Suprapubic skin (tissue), 4 donors: ENCODE results near the gene NPTX1. TPM values are rescaled to one million over a fixed set of nuclear protein-coding genes. Genes with fewer than 3 reads are reported as not detected.

ENCODE experiments used
- DNase-seq, 2 donors: peaks; one replicate each; pipeline ENCODE4 v3.0.0-alpha.2; 2019; ENCODE audit warnings: low spot score in 2 of 2
- H3K27ac ChIP-seq: fragments of 200-600 bp; sonication (generic); one replicate; pipeline ENCODE4 v1.5.1; 2019
- H3K27me3 ChIP-seq: fragments of 200-600 bp; sonication (generic); one replicate; pipeline ENCODE4 v1.5.1; 2019
- H3K36me3 ChIP-seq: fragments of 200-600 bp; sonication (generic); one replicate; pipeline ENCODE4 v1.5.1; 2019
- H3K4me1 ChIP-seq: fragments of 200-600 bp; sonication (generic); one replicate; pipeline ENCODE4 v1.5.1; 2019
- H3K4me3 ChIP-seq: fragments of 200-600 bp; sonication (generic); one replicate; pipeline ENCODE4 v1.5.1; 2019; ENCODE audit warnings: mild to moderate bottlenecking
- H3K9me3 ChIP-seq: fragments of 200-600 bp; sonication (generic); one replicate; pipeline ENCODE4 v1.5.1; 2019
- CTCF ChIP-seq, 2 donors: fragments of 200-600 bp in 1 of 2; fragments of 450-650 bp in 1 of 2; sonication (generic) in 1 of 2; IDR thresholded peaks; one replicate each; pipeline ENCODE4 v1.5.1; 2016 to 2019; ENCODE audit warnings: antibody characterized with exemption in 2 of 2, mild to moderate bottlenecking in 1 of 2, moderate library complexity in 1 of 2
- EP300 ChIP-seq: sonication (generic); formaldehyde crosslinking; IDR thresholded peaks from one replicate; pipeline ENCODE4 v1.6.1; 2017; ENCODE audit warnings: antibody characterized with exemption
- POLR2A ChIP-seq, 2 donors: fragments of 450-650 bp; IDR thresholded peaks; one replicate each; pipeline ENCODE4 v1.6.1; 2017; ENCODE audit warnings: antibody characterized with exemption in 2 of 2, mild to moderate bottlenecking in 2 of 2, moderate library complexity in 2 of 2
- POLR2AphosphoS5 ChIP-seq, 3 donors: sonication (generic); formaldehyde crosslinking; IDR thresholded peaks; one replicate each; pipeline ENCODE4 v1.6.1; 2017; ENCODE audit warnings: antibody characterized with exemption in 3 of 3
- WGBS: methylation state at CpG from one replicate; pipeline ENCODE4 v1.1.5; 2018; 5-methylcytosine and 5-hydroxymethylcytosine counted together
- total RNA-seq, 4 donors: library from RNA; depleted of rRNA; stranded (reverse); fragments of >200 nt; gene quantifications; one replicate each; pipeline ENCODE4 v1.1.0, GENCODE V29; 2016

The NPTX1 gene
- total RNA-seq, 4 donors from 2014 or later: 0.72 to 4.2 (median 3.7) TPM

GRCh38 chr17:80457236-80457856 lies 19.1 kb downstream of the NPTX1 start:
- no peak for DNase-seq
- H3K4me1 ChIP-seq: peaks cover 32% of the 10 kb centered on the region
- no peak overlapping the region for H3K27ac ChIP-seq
- 72% methylated on average over 15 of the region's 15 CpGs for WGBS
- TF ChIP-seq EP300: no peak
- TF ChIP-seq CTCF (IDR thresholded peaks at IDR 0.05): no peak
- no peaks in the 10 kb centered on the region for H3K36me3 ChIP-seq
- no peaks in the 10 kb centered on the region for H3K9me3 ChIP-seq
- no peak overlapping the region for H3K4me3 ChIP-seq
- H3K27me3 ChIP-seq: peaks cover 4% of the 10 kb centered on the region

DNA sequence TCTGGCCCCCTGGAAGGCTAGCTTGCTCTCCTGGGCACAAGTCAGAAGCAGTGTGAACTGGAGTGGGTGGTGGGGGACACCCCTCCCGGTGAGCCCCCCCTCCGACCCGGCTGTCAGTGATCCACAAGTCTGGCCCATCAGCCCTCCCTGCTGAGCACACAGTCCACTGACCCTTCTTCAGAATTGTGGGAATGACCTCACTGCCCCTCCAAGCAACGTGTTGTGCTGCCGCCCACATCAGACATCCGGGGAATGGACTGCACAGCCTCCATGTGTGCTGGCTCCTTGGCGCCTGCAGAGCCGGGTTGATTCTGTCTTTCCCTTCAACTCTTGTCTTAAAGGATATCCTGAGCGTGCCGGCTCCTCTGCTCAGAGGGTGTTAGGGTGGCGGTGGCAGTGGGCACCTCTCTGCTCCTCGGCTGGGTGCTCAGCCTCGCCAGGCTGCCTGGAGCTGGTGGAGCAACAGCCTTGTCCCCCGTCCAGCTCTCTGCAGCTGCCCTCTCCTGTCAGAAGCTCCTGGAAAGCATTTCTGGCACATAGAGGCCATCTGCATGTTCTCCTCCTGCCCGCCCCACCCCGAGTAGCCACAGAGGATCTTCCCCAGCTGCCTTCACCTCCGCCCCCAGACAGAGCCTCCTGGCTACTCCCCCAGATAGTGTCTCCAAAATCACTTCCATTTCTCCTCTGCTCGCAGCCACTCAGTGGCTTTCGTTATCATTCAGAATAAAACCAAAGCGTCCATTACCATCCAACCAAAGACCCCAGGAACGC lies 19.8 kb downstream of the NPTX1 start:
- TF ChIP-seq POLR2A (IDR thresholded peaks at IDR 0.05) (no peak), EP300 (no peak), CTCF (IDR thresholded peaks at IDR 0.05) (no peak), POLR2AphosphoS5 (IDR thresholded peaks at IDR 0.05) (no peak)
- Histone ChIP-seq H3K27ac (no peak overlapping the region), H3K27me3 (no peaks in the 10 kb centered on the region), H3K9me3 (no peaks in the 10 kb centered on the region), H3K36me3 (no peaks in the 10 kb centered on the region), H3K4me1 (peaks cover 32% of the 10 kb centered on the region), H3K4me3 (peak overlapping the region; percentile 2)
- no peak for DNase-seq
- WGBS: 63% methylated on average over 14 of the region's 21 CpGs

- H3K4me3 ChIP-seq: peak overlapping the region; percentile 60
- WGBS: 26% methylated on average over 4 of the region's 4 CpGs
- H3K9me3 ChIP-seq: no peaks in the 10 kb centered on the region
- H3K27me3 ChIP-seq: no peaks in the 10 kb centered on the region
- TF ChIP-seq POLR2A (IDR thresholded peaks at IDR 0.05) (no peak), CTCF (IDR thresholded peaks at IDR 0.05) (no peak), POLR2AphosphoS5 (IDR thresholded peaks at IDR 0.05) (no peak), EP300 (no peak)
- H3K36me3 ChIP-seq: no peaks in the 10 kb centered on the region
- peaks cover 32% of the 10 kb centered on the region for H3K4me1 ChIP-seq
- DNase-seq: no peak
- no peak overlapping the region for H3K27ac ChIP-seq
Measured at GRCh38 chr17:80455784-80456183, 20.6 kb downstream of the NPTX1 start.

DNA sequence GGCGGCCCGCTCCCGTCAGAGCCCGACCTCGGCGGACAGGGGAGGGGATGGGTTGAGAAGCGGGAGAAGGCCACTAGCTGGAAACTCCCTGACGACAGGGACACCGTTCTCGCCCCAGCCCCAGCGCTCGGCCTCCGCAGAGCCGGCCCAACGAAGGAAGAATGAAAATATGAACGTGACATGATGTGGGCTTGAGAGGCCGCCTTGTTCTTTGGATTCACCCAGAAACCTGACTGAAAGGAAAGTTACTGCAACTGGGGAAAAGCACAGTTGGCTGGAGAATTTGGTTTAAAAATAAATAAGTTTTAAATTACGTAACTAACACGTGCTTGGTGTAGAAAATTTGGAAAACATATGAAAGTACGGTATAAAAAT lies 21.1 kb downstream of the NPTX1 start:
- WGBS: 2% methylated on average over 18 of the region's 20 CpGs
- H3K4me3 ChIP-seq: peak overlapping the region; percentile 60
- H3K27me3 ChIP-seq: no peaks in the 10 kb centered on the region
- no peaks in the 10 kb centered on the region for H3K36me3 ChIP-seq
- DNase-seq: peak in 1 of 2 donors; percentile 87
- H3K9me3 ChIP-seq: no peaks in the 10 kb centered on the region
- H3K27ac ChIP-seq: peak overlapping the region; percentile 90
- H3K4me1 ChIP-seq: peaks cover 32% of the 10 kb centered on the region
- no peak for TF ChIP-seq EP300
- TF ChIP-seq POLR2A (IDR thresholded peaks at IDR 0.05): no peak
- no peak for TF ChIP-seq CTCF (IDR thresholded peaks at IDR 0.05)
- TF ChIP-seq POLR2AphosphoS5 (IDR thresholded peaks at IDR 0.05): no peak

DNA sequence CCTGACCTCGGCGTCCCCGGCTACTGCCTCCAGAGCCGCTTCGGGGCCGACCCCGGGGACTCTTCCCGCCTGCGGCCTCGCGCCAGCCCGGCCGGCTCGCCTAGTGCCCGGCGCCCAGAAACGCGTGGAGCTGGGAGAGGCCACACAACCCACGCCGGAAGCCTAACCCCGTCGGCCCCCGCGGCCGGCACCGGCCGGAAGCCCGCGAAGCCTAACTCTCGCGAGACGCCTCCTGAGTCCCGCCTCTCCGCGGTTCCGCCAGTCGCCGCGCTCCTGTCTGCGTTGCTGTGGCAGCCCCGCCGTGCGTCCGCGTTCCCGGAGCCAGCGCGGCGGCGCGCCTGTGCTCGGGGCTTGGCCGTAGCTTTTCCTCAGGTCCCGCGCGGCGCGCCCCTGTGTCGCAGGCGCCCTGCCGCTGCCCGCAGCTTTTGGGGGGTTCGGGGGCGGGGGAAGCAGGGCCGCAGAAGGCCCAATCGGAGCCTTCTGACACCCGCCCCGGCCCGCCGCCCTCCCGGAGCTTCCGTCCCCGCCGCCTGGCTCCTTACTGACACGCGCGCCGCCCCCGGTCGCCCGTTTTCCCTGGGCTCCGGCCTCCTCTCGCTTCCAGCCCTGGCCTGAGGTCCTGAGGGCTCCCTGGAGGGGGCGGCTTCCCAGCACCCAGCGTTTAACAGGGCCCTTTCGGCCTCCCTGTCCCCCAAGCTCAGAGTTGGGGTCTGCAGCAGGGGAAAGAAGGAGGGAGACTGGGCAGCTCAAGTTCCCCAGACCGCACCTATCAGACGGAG lies 21.7 kb downstream of the NPTX1 start:
- 0% methylated on average over 59 of the region's 88 CpGs for WGBS
- TF ChIP-seq POLR2AphosphoS5 (IDR thresholded peaks at IDR 0.05) (peak in 2 of 3 donors; percentile 77 to 82), CTCF (IDR thresholded peaks at IDR 0.05) (no peak), EP300 (no peak), POLR2A (IDR thresholded peaks at IDR 0.05) (peak in 1 of 2 donors; percentile 82)
- Histone ChIP-seq H3K4me3 (peak overlapping the region; percentile 60), H3K4me1 (peaks cover 32% of the 10 kb centered on the region), H3K27ac (peak overlapping the region; percentile 90), H3K27me3 (no peaks in the 10 kb centered on the region), H3K9me3 (no peaks in the 10 kb centered on the region), H3K36me3 (no peaks in the 10 kb centered on the region)
- peak; percentile 95 to 98 for DNase-seq
